Endodermal cell (in vitro differentiated cells): ENCODE measurements around the gene GUCY2F. TPM values are rescaled to one million over a fixed set of nuclear protein-coding genes. Genes with fewer than 3 reads are reported as not detected.

ENCODE experiments used
- DNase-seq: peaks from one replicate; pipeline ENCODE4 v3.0.0-alpha.2; 2017
- H3K27ac ChIP-seq: 2 replicates; pipeline ENCODE4 v1.5.1; 2013; ENCODE audit warnings: mild to moderate bottlenecking, low read depth, low read length, moderate library complexity
- H3K27me3 ChIP-seq: 2 replicates; pipeline ENCODE4 v1.6.1; 2013; ENCODE audit warnings: mild to moderate bottlenecking, low read length, moderate library complexity; ENCODE audit not compliant: insufficient read depth, control insufficient read depth, poor library complexity, severe bottlenecking
- H3K36me3 ChIP-seq: 2 replicates; pipeline ENCODE4 v1.7.0; 2013; ENCODE audit warnings: mild to moderate bottlenecking, low read length, moderate library complexity; ENCODE audit not compliant: control insufficient read depth, insufficient read depth
- H3K4me1 ChIP-seq: one replicate; pipeline ENCODE4 v1.7.0; 2013; ENCODE audit warnings: low read length; ENCODE audit not compliant: control insufficient read depth, insufficient read depth
- H3K4me3 ChIP-seq: 2 replicates; pipeline ENCODE4 v1.5.1; 2013; ENCODE audit warnings: mild to moderate bottlenecking, low read length, moderate library complexity
- H3K9ac ChIP-seq: 2 replicates; pipeline ENCODE4 v1.6.1; 2013; ENCODE audit warnings: mild to moderate bottlenecking, low read length, moderate library complexity; ENCODE audit not compliant: poor library complexity, severe bottlenecking; ENCODE audit errors: extremely low read depth
- H3K9me3 ChIP-seq: 2 replicates; pipeline ENCODE4 v1.6.1; 2013; ENCODE audit warnings: mild to moderate bottlenecking, low read length, moderate library complexity; ENCODE audit not compliant: control insufficient read depth
- H3K27ac Mint-ChIP-seq: 2 replicates; pipeline ENCODE4 v1.8.0; 2020; ENCODE audit warnings: mixed read lengths
- H3K27me3 Mint-ChIP-seq: 2 replicates; pipeline ENCODE4 v1.8.0; 2021; ENCODE audit warnings: mild to moderate bottlenecking, mixed read lengths; ENCODE audit not compliant: insufficient read depth
- H3K36me3 Mint-ChIP-seq: 2 replicates; pipeline ENCODE4 v1.8.0; 2020; ENCODE audit warnings: low read depth, mixed read lengths
- H3K4me1 Mint-ChIP-seq: 2 replicates; pipeline ENCODE4 v1.8.0; 2020; ENCODE audit warnings: mixed read lengths
- H3K4me3 Mint-ChIP-seq: 2 replicates; pipeline ENCODE4 v1.8.0; 2020; ENCODE audit warnings: mild to moderate bottlenecking, moderate library complexity, mixed read lengths
- H3K9me3 Mint-ChIP-seq: 2 replicates; pipeline ENCODE4 v1.8.0; 2020; ENCODE audit warnings: mild to moderate bottlenecking, mixed read lengths
- WGBS, 2 experiments: methylation state at CpG; one replicate each; pipeline versions ENCODE4 v1.1.5 to v1.1.7; 2013; ENCODE audit warnings: missing lambda C conversion rate in 2 of 2, mixed read lengths in 1 of 2; ENCODE audit not compliant: insufficient coverage in 1 of 2, insufficient read length in 1 of 2; 5-methylcytosine and 5-hydroxymethylcytosine counted together
- total RNA-seq, 2 donors: library from RNA; stranded (reverse); fragmentation: NEBNext Ultra II Directional in 1 of 2; extraction: Animal tissue kit (Norgen Biotek cat#: 25700) in 1 of 2; gene quantifications; 2 replicates in 1 of 2; 3 replicates in 1 of 2; pipeline ENCODE4 v1.2.1, GENCODE V29; 2021
- TF ChIP-seq, protein P1 (sequence below): fragments of 200-600 bp; sonication (generic); conservative IDR thresholded peaks from 2 replicates; pipeline ENCODE4 v1.5.0; 2021; ENCODE audit warnings: antibody characterized with exemption, mild to moderate bottlenecking

The GUCY2F gene
- total RNA-seq, 2 donors from 2014 or later: 0.09 TPM; not detected in 1

DNA sequence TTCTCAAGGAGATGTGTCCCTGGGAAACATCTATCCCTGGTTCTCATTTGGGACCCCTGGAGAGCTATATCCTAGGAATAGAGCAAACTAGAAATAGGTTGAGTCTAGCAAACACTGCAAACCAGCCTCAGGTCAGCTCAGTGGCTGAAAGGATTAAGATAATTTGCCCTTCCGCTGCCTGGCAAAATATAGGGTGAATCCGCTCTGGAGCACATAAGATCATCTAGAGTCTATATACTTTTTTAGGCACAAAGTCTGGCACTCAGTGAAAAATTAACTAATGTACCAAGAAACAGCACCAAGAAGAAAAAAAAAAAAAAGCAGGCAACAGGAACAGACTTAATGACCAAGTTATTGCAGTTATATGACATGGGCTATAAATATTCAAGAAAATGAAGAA is 7.3 kb upstream of the GUCY2F start:
- H3K27ac Mint-ChIP-seq: no peak overlapping the region
- no peaks in the 10 kb centered on the region for H3K9me3 Mint-ChIP-seq

DNA sequence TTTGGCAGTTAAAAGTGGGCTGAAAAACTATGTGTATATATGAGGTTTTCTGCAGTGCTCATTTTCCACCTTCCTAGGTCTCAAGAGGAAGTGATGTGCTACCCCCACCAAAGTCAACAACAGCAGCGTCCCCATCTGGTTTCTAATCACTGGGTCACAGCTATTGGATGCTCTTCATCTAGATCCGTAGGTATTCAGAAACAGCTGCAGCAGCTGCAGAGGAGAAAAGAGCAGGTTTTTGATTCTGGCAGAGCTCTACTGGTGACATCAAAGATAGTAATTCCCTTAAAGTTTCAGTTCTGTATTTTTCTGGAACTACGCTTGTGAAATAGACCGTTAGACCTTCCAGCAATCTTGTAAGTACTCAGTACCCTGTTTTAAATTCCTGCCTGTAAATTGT is 5.8 kb upstream of the GUCY2F start:
- Histone ChIP-seq H3K4me3 (no peak overlapping the region), H3K27me3 (no peaks in the 10 kb centered on the region), H3K9ac (no peak overlapping the region), H3K4me1 (no peaks in the 10 kb centered on the region), H3K27ac (no peak overlapping the region), H3K9me3 (no peaks in the 10 kb centered on the region), H3K36me3 (no peaks in the 10 kb centered on the region)
- Mint-ChIP-seq H3K27me3 (peaks cover 17% of the 10 kb centered on the region), H3K27ac (no peak overlapping the region), H3K4me1 (peaks cover 14% of the 10 kb centered on the region), H3K36me3 (no peaks in the 10 kb centered on the region), H3K4me3 (no peak overlapping the region), H3K9me3 (no peaks in the 10 kb centered on the region)
- WGBS, 2 experiments: 67 to 68% methylated on average over 1 to 3 of the region's 4 CpGs
- TF ChIP-seq, protein P1, sequence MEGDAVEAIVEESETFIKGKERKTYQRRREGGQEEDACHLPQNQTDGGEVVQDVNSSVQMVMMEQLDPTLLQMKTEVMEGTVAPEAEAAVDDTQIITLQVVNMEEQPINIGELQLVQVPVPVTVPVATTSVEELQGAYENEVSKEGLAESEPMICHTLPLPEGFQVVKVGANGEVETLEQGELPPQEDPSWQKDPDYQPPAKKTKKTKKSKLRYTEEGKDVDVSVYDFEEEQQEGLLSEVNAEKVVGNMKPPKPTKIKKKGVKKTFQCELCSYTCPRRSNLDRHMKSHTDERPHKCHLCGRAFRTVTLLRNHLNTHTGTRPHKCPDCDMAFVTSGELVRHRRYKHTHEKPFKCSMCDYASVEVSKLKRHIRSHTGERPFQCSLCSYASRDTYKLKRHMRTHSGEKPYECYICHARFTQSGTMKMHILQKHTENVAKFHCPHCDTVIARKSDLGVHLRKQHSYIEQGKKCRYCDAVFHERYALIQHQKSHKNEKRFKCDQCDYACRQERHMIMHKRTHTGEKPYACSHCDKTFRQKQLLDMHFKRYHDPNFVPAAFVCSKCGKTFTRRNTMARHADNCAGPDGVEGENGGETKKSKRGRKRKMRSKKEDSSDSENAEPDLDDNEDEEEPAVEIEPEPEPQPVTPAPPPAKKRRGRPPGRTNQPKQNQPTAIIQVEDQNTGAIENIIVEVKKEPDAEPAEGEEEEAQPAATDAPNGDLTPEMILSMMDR: no peak
- no peak for DNase-seq

More for the DNA sequence above, 7.3 kb upstream of the GUCY2F start:
- no peak overlapping the region for H3K4me3 ChIP-seq
- H3K9ac ChIP-seq: no peak overlapping the region
- no peak overlapping the region for H3K4me3 Mint-ChIP-seq
- H3K36me3 Mint-ChIP-seq: no peaks in the 10 kb centered on the region
- no peaks in the 10 kb centered on the region for H3K36me3 ChIP-seq
- H3K27me3 ChIP-seq: no peaks in the 10 kb centered on the region
- no peaks in the 10 kb centered on the region for H3K9me3 ChIP-seq
- peaks cover 11% of the 10 kb centered on the region for H3K27me3 Mint-ChIP-seq
- H3K4me1 Mint-ChIP-seq: peaks cover 21% of the 10 kb centered on the region
- TF ChIP-seq, protein P1: no peak
- H3K27ac ChIP-seq: no peak overlapping the region
- whole genome bisulfite sequencing, 2 experiments: 87% methylated on average over 2 of the region's 2 CpGs; no CpG with 5 or more reads in 1 of the 2 experiments
- H3K4me1 ChIP-seq: peaks cover 4% of the 10 kb centered on the region
- DNase-seq: no peak

DNA sequence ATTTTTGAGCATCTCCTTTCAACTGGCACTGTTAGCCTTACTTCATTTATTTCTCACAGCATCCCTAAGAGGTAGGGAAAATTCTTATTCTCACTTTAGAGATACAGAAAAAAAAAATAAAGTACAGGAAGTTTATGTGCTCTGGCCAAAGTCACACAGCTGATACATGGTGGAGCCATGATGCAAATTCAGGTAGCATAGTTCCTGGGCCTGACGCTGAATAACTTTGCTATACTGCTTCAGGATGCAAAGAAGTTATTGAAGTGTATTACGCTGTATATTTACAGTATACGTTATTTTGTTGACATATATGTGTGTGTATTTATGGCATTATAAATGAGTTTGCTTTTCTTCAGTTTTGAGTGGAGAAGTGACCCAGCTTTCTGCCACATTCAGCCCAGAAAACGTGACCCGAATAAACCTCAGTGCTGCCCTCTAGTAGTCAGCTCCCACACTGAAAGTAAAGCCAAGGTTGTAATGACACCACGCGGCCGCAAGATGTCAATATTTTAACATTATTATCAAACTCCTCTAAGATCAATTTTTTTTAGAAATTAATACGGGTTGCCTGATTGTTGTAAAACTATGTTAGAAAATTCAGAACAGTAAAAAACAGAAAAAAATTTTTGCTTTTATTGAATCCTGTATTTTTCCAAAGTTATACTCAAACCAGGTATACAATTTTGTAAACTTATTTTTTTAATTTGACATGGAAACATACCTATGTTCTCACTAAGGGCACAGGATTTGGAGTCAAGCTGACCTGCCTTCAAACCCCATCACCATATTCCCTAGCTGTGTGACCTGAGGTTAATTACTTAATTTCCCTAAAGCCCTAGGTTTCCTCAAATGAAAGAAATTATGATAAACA is 3.8 kb upstream of the GUCY2F start:
- no peaks in the 10 kb centered on the region for H3K4me1 ChIP-seq
- no peaks in the 10 kb centered on the region for H3K9me3 ChIP-seq
- no peak overlapping the region for H3K27ac Mint-ChIP-seq
- DNase-seq: peak; percentile 88
- no peak overlapping the region for H3K4me3 ChIP-seq
- no peak overlapping the region for H3K4me3 Mint-ChIP-seq
- TF ChIP-seq, protein P1: peak; percentile 100
- no peaks in the 10 kb centered on the region for H3K36me3 ChIP-seq
- H3K36me3 Mint-ChIP-seq: no peaks in the 10 kb centered on the region
- 23 to 33% methylated on average over 3 to 5 of the region's 9 CpGs for WGBS, 2 experiments
- H3K4me1 Mint-ChIP-seq: peaks cover 12% of the 10 kb centered on the region
- peaks cover 21% of the 10 kb centered on the region for H3K27me3 Mint-ChIP-seq
- no peak overlapping the region for H3K27ac ChIP-seq
- no peaks in the 10 kb centered on the region for H3K27me3 ChIP-seq
- H3K9ac ChIP-seq: no peak overlapping the region
- no peaks in the 10 kb centered on the region for H3K9me3 Mint-ChIP-seq
